ENCODE results near the gene CIC.

DNA sequence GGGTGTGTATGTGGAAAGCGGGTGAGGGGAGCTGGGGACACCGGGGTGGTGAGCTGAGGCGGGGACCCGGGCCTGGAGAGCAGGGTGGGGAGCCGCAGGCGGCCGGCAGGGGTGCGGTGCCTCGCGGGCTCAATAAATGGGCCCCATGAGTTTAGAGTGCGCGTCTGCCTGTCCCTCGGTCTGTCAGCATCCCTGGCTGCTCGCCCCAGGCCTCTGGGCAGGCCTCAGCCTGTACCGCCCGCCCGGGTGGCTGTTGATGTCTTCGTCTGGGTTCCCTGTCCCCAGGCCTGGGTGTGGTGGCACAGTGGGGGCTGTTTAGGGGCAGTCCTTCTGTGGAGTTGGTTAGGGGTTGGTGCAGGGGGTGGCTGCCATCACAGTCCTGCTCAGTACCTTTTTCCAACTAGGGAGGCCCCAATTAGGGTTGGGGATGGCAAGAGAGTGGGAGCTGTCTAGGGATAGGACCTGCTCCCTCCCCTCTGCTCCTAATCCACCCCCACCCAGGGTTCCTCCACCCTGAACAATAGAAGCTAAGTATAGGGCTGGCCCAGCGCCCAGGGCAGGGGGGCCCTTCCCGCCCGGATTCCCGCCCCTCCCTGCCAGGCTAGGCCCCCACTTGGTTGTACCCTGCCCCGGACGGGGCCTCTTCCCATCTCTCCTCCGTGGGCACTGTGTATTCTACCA, 12.2 kb downstream of the CIC start:
- TF ChIP-seq, protein P1, sequence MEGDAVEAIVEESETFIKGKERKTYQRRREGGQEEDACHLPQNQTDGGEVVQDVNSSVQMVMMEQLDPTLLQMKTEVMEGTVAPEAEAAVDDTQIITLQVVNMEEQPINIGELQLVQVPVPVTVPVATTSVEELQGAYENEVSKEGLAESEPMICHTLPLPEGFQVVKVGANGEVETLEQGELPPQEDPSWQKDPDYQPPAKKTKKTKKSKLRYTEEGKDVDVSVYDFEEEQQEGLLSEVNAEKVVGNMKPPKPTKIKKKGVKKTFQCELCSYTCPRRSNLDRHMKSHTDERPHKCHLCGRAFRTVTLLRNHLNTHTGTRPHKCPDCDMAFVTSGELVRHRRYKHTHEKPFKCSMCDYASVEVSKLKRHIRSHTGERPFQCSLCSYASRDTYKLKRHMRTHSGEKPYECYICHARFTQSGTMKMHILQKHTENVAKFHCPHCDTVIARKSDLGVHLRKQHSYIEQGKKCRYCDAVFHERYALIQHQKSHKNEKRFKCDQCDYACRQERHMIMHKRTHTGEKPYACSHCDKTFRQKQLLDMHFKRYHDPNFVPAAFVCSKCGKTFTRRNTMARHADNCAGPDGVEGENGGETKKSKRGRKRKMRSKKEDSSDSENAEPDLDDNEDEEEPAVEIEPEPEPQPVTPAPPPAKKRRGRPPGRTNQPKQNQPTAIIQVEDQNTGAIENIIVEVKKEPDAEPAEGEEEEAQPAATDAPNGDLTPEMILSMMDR (IDR thresholded peaks at IDR 0.05) = peak in 1 of 3 donors; percentile 7
- no peak for TF ChIP-seq POLR2AphosphoS5 (IDR thresholded peaks at IDR 0.05)
